ENCODE measurements around the gene OST4. TPM values are rescaled to one million over a fixed set of nuclear protein-coding genes. Genes with fewer than 3 reads are reported as not detected.
"Not testable (repeated sequence)": the region's sequence is repeated elsewhere in the genome, so short reads cannot be mapped to it uniquely, and the experiment has no call there.

OST4 gene
- 100 to 1,000 TPM; 200 to 352 (median 243) TPM for total RNA-seq

DNA sequence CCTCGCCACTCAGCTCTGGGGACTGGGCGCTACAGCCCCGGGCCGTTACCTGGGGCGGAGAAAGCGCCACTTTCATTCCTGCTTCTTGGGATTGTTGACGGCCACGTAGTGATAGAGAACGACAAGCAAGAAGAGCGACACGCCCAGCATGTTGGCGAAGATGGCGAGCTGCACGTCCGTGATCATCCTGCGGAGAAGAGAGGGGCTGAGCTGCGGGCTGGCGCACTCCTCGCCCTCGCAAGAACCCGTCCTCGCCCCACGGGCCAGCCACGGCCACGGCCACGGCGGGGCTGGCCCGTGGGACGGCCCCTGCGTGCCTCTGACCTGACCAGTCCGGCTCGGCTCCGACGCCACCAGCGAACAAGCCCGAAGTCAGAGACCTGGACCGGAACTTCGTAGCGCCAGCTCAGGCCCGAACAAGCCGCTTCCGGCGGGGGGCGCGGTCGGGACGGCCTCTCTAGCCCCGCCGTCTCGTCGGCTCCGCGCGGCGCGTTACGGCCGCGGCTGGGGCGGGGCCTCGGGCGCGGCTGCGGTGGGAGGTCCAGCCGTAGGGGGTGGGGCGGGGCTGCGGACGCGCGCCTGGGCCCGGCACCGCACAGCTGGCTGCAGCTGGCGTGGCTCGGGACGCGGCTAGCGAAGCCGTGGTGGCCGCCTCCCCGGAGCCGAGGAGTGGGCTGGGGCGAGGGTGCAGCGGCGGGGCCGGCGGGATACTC, at the start of gene OST4:
TSS of gene OST4 (minus strand) at position 378 of the 713 bp plus-strand sequence.
- H3K4me1 ChIP-seq, result peaks cover 62 to 87% (median 80%) of the 10 kb centered on the region in 4 donors
- intact Hi-C loops (cut with DNase I), result loop anchor here (2.0 kb wide), 1 partner anchor 21 kb away; the partner anchor contains the start of gene AGBL5
- WGBS, result no CpG with 5 or more reads among the region's 86 CpGs

DNA sequence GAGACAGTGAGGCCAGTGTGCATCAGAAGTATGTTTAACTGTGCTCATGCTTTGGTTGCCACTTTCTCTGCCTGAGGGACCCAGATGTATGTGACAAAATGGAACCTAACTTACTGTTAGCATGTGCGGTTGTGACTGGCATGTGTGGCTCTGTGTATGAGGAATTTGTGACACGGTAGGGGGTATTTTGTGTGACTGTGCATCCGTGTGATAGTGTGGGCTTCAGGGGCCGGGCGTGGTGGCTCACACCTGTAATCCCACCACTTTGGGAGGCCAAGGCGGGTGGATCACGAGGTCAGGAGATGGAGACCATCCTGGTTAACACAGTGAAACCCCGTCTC, 47.8 kb upstream of the OST4 start:
- H3K9me3 ChIP-seq; H3K36me3 ChIP-seq; DNase-seq (ENCODE audit: extremely low spot score); H3K27ac ChIP-seq (replicated peaks in 1 of 4); intact Hi-C loops (cut with DNase I): not testable (repeated sequence)
- Histone ChIP-seq H3K27me3 (peaks cover 0 to 41% (median 13%) of the 10 kb centered on the region in 4 donors), H3K4me1 (peaks cover 9 to 27% (median 25%) of the 10 kb centered on the region in 4 donors), H3K4me3 (peak overlapping the region; percentile 43 to 60 (median 48))
- 79% methylated on average over 8 of the region's 8 CpGs for WGBS

More for the DNA sequence above, at the start of gene OST4:
- Histone ChIP-seq H3K9me3 (no peaks in the 10 kb centered on the region), H3K36me3 (peaks cover 5 to 42% (median 27%) of the 10 kb centered on the region in 4 donors), H3K27ac (replicated peaks in 1 of 4) (peak within 1 kb of the TSS; percentile 98 to 99 (median 98)), H3K4me3 (peak within 1 kb of the TSS; percentile 75 to 98 (median 90)), H3K27me3 (no peaks in the 10 kb centered on the region)
- peak; percentile 93 for TF ChIP-seq POLR2AphosphoS5 (IDR thresholded peaks at IDR 0.05)
- TF ChIP-seq POLR2A (IDR thresholded peaks at IDR 0.05; ENCODE audit: low read depth), result peak; percentile 40
- no peak for TF ChIP-seq EP300 (IDR thresholded peaks at IDR 0.05)
- DNase-seq (ENCODE audit: extremely low spot score), result peak; percentile 97

DNA sequence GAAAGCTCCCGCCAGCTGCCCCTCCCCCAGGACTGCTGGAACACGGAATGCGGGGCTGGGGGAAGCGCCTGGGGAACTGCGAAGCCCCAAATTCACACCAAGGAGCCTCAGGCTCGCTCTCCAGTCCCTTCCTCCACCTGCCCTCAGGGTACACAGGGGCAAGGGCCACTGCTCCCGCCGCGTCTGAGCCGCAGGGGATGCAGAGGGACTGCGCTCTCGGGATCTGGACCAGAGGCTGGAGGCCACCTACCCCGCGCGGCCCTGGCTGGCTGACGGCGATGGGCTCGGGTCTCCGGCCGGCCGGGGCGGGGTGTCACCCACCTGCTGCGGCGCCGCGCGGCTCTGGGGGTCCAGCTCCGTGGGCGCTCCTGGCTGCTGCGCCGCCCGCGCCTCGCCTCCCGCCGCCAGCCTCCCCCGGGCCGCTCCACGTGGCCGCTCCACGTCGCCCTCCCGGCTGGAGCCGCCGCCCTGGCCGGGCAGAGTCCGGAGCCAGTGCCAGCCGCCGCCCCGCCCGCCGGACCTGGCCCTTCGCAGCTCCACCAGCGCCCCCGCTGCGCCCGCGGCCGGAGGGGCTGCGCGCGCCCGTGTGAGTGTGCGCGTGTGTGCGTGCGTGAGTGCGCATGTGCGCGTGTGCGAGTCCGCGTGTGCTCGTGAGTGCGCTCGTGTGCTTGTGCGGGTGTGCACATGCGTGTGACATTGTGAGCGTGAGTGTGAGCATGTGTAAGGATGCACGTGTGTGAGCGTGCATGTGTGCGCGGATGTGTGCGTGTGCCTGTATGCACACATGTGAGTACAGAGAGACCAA, 47.3 kb upstream of the OST4 start, which contains the start of gene CGREF1:
TSS of gene CGREF1 (minus strand) at position 604 of the 805 bp plus-strand sequence. CDS start 14,762 bp downstream, outside the sequence.
- WGBS, result 35% methylated on average over 9 of the region's 84 CpGs
- Histone ChIP-seq H3K4me3 (peak within 1 kb of the TSS; percentile 43 to 60 (median 48)), H3K27ac (replicated peaks in 1 of 4) (no peak within 1 kb of the TSS), H3K4me1 (peaks cover 5 to 23% (median 21%) of the 10 kb centered on the region in 4 donors), H3K9me3 (no peaks in the 10 kb centered on the region), H3K36me3 (no peaks in the 10 kb centered on the region), H3K27me3 (peaks cover 0 to 41% (median 13%) of the 10 kb centered on the region in 4 donors)
- no peak for DNase-seq (ENCODE audit: extremely low spot score)
- intact Hi-C loops (cut with DNase I), result no loop called here
- TF ChIP-seq EP300 (IDR thresholded peaks at IDR 0.05) (no peak), POLR2AphosphoS5 (IDR thresholded peaks at IDR 0.05) (no peak)

DNA sequence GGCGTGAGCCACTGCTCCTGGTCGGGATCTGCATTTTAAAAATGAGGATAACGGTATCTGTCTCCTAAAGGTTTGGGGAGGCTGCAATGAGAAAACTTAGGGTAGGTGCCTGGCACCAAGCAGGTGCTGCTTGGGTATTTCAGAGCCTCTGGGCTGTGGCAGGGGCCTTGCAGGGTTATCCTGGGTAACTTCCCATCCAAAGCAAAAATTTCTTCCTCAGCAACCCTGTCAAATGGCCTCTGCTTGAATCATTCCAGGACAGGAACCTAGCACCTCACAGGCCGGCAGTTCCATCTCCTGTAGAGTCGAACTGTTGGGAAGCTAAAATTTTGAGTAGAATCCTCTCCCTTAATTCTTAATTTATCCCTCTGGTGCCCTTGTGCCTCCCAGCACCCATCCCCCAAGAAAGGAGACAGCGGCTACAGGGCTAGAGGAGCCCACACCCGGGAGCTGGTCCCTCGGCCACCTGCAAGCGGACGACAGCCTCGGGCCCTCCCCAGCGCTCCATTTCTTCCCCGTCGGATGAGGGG, 46.6 kb upstream of the OST4 start:
- intact Hi-C loops (cut with DNase I), result no loop called here
- H3K4me1 ChIP-seq, result peaks cover 5 to 17% (median 16%) of the 10 kb centered on the region in 4 donors
- H3K4me3 ChIP-seq, result peak overlapping the region; percentile 43 to 60 (median 48)
- TF ChIP-seq POLR2AphosphoS5 (IDR thresholded peaks at IDR 0.05) (no peak), POLR2A (IDR thresholded peaks at IDR 0.05; ENCODE audit: low read depth) (no peak), EP300 (IDR thresholded peaks at IDR 0.05) (no peak)
- TF ChIP-seq, protein P1, sequence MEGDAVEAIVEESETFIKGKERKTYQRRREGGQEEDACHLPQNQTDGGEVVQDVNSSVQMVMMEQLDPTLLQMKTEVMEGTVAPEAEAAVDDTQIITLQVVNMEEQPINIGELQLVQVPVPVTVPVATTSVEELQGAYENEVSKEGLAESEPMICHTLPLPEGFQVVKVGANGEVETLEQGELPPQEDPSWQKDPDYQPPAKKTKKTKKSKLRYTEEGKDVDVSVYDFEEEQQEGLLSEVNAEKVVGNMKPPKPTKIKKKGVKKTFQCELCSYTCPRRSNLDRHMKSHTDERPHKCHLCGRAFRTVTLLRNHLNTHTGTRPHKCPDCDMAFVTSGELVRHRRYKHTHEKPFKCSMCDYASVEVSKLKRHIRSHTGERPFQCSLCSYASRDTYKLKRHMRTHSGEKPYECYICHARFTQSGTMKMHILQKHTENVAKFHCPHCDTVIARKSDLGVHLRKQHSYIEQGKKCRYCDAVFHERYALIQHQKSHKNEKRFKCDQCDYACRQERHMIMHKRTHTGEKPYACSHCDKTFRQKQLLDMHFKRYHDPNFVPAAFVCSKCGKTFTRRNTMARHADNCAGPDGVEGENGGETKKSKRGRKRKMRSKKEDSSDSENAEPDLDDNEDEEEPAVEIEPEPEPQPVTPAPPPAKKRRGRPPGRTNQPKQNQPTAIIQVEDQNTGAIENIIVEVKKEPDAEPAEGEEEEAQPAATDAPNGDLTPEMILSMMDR (IDR thresholded peaks at IDR 0.05), result no peak
- 43% methylated on average over 11 of the region's 14 CpGs for WGBS
- no peak for DNase-seq (ENCODE audit: extremely low spot score)
- H3K36me3 ChIP-seq, result no peaks in the 10 kb centered on the region
- H3K27ac ChIP-seq (replicated peaks in 1 of 4), result no peak overlapping the region
- no peaks in the 10 kb centered on the region for H3K9me3 ChIP-seq
- H3K27me3 ChIP-seq, result peaks cover 0 to 41% (median 13%) of the 10 kb centered on the region in 4 donors

DNA sequence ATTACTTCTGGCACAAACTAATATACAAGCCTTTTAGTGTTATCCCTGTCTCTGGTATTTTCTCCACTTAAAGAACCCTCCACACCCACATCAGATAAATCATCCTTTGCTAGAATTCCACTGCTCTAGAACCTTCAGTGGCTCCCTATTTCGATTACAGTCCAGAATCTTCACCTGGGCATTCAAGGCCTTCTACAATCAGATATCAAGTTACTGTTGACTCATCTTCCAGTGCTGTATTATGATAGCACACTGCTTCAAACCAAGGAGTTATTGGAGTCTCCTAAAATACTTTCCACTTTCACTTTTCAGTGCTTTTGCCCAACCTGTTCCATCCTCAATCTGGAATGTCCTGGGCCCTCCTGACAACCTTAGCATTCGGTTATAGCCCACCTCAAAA, 44.1 kb upstream of the OST4 start:
- no peaks in the 10 kb centered on the region for H3K9me3 ChIP-seq
- no peaks in the 10 kb centered on the region for H3K36me3 ChIP-seq
- no peak overlapping the region for H3K4me3 ChIP-seq
- intact Hi-C loops (cut with DNase I), result no loop called here
- WGBS, result 66% methylated on average over 2 of the region's 2 CpGs
- H3K27ac ChIP-seq (replicated peaks in 1 of 4), result no peak overlapping the region
- peaks cover 0 to 41% (median 13%) of the 10 kb centered on the region in 4 donors for H3K27me3 ChIP-seq
- peaks cover 5 to 15% (median 14%) of the 10 kb centered on the region in 4 donors for H3K4me1 ChIP-seq
- no peak for TF ChIP-seq EP300 (IDR thresholded peaks at IDR 0.05)
- no peak for TF ChIP-seq POLR2A (IDR thresholded peaks at IDR 0.05; ENCODE audit: low read depth)
- TF ChIP-seq, protein P1 (IDR thresholded peaks at IDR 0.05), result no peak
- TF ChIP-seq POLR2AphosphoS5 (IDR thresholded peaks at IDR 0.05), result no peak
- DNase-seq (ENCODE audit: extremely low spot score), result no peak

DNA sequence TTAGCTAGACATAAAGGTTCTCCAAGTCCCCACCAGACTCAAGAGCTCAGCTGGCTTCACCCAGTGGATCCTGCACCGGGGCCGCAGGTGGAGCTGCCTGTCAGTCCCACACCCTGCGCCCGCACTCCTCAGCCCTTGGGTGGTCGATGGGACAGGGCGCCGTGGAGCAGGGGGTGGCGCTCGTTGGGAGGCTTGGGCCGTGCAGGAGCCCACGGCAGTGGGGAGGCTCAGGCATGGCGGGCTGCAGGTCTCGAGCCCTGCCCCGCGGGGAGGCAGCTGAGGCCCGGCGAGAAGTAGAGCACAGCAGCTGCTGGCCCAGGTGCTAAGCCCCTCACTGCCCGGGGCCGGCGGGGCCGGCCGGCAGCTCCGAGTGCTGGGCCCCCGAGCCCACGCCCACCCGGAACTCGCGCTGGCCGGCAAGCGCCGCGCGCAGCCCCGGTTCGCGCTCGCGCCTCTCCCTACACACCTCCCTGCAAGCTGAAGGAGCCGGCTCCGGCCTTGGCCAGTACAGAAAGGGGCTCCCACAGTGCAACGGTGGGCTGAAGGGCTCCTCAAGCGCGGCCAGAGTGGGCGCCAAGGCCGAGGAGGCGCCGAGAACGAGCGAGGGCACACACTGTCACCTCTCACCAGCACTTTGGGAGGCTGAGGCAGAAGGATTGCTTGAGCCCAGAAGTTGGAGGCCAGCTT, 40.1 kb upstream of the OST4 start:
- H3K4me1 ChIP-seq; H3K36me3 ChIP-seq; H3K27ac ChIP-seq (replicated peaks in 1 of 4); H3K4me3 ChIP-seq; DNase-seq (ENCODE audit: extremely low spot score); H3K9me3 ChIP-seq; intact Hi-C loops (cut with DNase I): not testable (repeated sequence)
- H3K27me3 ChIP-seq, result peaks cover 0 to 20% (median 0%) of the 10 kb centered on the region in 4 donors
- 92% methylated on average over 47 of the region's 49 CpGs for WGBS

DNA sequence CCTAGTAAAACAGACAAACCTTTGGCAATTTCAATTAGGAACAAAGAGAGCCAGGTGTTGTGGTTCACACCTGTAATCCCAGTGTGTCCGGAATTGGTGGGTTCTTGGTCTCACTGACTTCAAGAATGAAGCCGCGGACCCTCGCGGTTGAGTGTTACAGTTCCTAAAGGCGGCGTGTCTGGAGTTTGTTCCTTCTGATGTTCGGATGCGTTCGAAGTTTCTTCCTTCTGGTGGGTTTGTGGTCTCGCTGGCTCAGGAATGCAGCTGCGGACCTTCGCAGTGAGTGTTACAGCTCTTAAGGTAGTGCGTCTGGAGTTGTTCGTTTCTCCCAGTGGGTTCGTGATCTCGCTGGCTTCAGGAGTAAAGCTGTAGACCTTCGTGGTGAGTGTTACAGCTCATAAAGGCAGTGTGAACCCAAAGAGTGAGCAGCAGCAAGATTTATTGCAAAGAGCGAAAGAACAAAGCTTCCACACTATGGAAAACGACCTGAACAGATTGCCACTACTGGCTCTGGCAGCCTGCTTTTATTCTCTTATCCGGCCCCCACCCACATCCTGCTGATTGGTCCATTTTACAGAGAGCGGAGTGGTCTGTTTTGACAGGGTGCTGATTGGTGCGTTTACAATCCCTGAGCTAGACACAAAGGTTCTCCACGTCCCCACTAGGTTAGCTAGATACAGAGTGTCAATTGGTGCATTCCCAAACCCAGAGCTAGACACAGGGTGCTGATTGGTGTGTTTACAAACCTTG, 39.3 kb upstream of the OST4 start:
- H3K4me3 ChIP-seq; H3K36me3 ChIP-seq; DNase-seq (ENCODE audit: extremely low spot score); H3K27ac ChIP-seq (replicated peaks in 1 of 4); intact Hi-C loops (cut with DNase I); H3K9me3 ChIP-seq; H3K4me1 ChIP-seq: not testable (repeated sequence)
- 86% methylated on average over 24 of the region's 24 CpGs for WGBS
- peaks cover 0 to 20% (median 0%) of the 10 kb centered on the region in 4 donors for H3K27me3 ChIP-seq

Data from esophagus muscularis mucosa (tissue), 4 donors.